ENCODE data around the gene ICAM4. TPM values are rescaled to one million over a fixed set of nuclear protein-coding genes. Genes with fewer than 3 reads are reported as not detected.

ICAM4 gene
- total RNA-seq, 1 donor from 2014 or later, result not detected

- H3K4me1 Mint-ChIP-seq, result no peaks in the 10 kb centered on the region
- H3K27ac ChIP-seq, result no peak overlapping the region
- H4K20me1 ChIP-seq (ENCODE audit: low read depth), result no peaks in the 10 kb centered on the region
- no peaks in the 10 kb centered on the region for H3K9me3 ChIP-seq (ENCODE audit: low read depth)
- no peak overlapping the region for H3K9ac ChIP-seq
- H3K27me3 ChIP-seq, result no peaks in the 10 kb centered on the region
- no peak overlapping the region for H2AFZ ChIP-seq (replicated peaks)
- H3K36me3 Mint-ChIP-seq, result no peaks in the 10 kb centered on the region
- TF ChIP-seq, protein P1, sequence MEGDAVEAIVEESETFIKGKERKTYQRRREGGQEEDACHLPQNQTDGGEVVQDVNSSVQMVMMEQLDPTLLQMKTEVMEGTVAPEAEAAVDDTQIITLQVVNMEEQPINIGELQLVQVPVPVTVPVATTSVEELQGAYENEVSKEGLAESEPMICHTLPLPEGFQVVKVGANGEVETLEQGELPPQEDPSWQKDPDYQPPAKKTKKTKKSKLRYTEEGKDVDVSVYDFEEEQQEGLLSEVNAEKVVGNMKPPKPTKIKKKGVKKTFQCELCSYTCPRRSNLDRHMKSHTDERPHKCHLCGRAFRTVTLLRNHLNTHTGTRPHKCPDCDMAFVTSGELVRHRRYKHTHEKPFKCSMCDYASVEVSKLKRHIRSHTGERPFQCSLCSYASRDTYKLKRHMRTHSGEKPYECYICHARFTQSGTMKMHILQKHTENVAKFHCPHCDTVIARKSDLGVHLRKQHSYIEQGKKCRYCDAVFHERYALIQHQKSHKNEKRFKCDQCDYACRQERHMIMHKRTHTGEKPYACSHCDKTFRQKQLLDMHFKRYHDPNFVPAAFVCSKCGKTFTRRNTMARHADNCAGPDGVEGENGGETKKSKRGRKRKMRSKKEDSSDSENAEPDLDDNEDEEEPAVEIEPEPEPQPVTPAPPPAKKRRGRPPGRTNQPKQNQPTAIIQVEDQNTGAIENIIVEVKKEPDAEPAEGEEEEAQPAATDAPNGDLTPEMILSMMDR (IDR thresholded peaks at IDR 0.05), result no peak
- no peak for TF ChIP-seq EZH2 (IDR thresholded peaks at IDR 0.05)
- no peak for TF ChIP-seq EZH2phosphoT487 (IDR thresholded peaks at IDR 0.05)
- no peak overlapping the region for H3K4me3 ChIP-seq
- no peak for DNase-seq (ENCODE audit: low spot score)
- H3K27ac Mint-ChIP-seq, result no peak overlapping the region
- H3K9me3 Mint-ChIP-seq, result no peaks in the 10 kb centered on the region
- peaks cover 3% of the 10 kb centered on the region for H3K27me3 Mint-ChIP-seq (ENCODE audit: insufficient read depth, low read depth)
- H3K36me3 ChIP-seq, result no peaks in the 10 kb centered on the region
- H3K4me2 ChIP-seq, result no peak overlapping the region
- H3K4me3 Mint-ChIP-seq, result no peak overlapping the region
- no peaks in the 10 kb centered on the region for H3K79me2 ChIP-seq (ENCODE audit: low read depth)
- H3F3A ChIP-seq (ENCODE audit: low read depth), result peaks cover 5% of the 10 kb centered on the region
- no peaks in the 10 kb centered on the region for H3K4me1 ChIP-seq
Measured at GRCh38 chr19:10262771-10263170, 24.0 kb upstream of the ICAM4 start.

- Histone ChIP-seq H3K4me1 (no peaks in the 10 kb centered on the region), H3K27me3 (peaks cover 37% of the 10 kb centered on the region), H3K4me2 (no peak overlapping the region), H3K79me2 (ENCODE audit: low read depth) (no peaks in the 10 kb centered on the region), H2AFZ (replicated peaks) (no peak overlapping the region), H4K20me1 (ENCODE audit: low read depth) (no peaks in the 10 kb centered on the region), H3K9ac (no peak overlapping the region), H3K4me3 (no peak overlapping the region), H3K27ac (no peak overlapping the region), H3K36me3 (no peaks in the 10 kb centered on the region), H3K9me3 (ENCODE audit: low read depth) (no peaks in the 10 kb centered on the region), H3F3A (ENCODE audit: low read depth) (peaks cover 18% of the 10 kb centered on the region)
- H3K27me3 Mint-ChIP-seq (ENCODE audit: insufficient read depth, low read depth), result peaks cover 18% of the 10 kb centered on the region
- H3K4me3 Mint-ChIP-seq, result peak overlapping the region; percentile 43
- H3K4me1 Mint-ChIP-seq, result no peaks in the 10 kb centered on the region
- H3K36me3 Mint-ChIP-seq, result no peaks in the 10 kb centered on the region
- no peaks in the 10 kb centered on the region for H3K9me3 Mint-ChIP-seq
- no peak overlapping the region for H3K27ac Mint-ChIP-seq
- no peak for DNase-seq (ENCODE audit: low spot score)
- no peak for TF ChIP-seq EZH2 (IDR thresholded peaks at IDR 0.05)
- no peak for TF ChIP-seq EZH2phosphoT487 (IDR thresholded peaks at IDR 0.05)
- TF ChIP-seq, protein P1 (IDR thresholded peaks at IDR 0.05), result no peak
Measured at GRCh38 chr19:10266706-10267105, 20.0 kb upstream of the ICAM4 start.

- no peak for DNase-seq (ENCODE audit: low spot score)
- Histone ChIP-seq H4K20me1 (ENCODE audit: low read depth) (no peaks in the 10 kb centered on the region), H3K4me3 (no peak overlapping the region), H3F3A (ENCODE audit: low read depth) (peaks cover 18% of the 10 kb centered on the region), H3K27ac (no peak overlapping the region), H3K36me3 (no peaks in the 10 kb centered on the region), H3K27me3 (peaks cover 50% of the 10 kb centered on the region), H2AFZ (replicated peaks) (no peak overlapping the region), H3K9me3 (ENCODE audit: low read depth) (no peaks in the 10 kb centered on the region), H3K4me1 (no peaks in the 10 kb centered on the region), H3K79me2 (ENCODE audit: low read depth) (no peaks in the 10 kb centered on the region), H3K9ac (no peak overlapping the region), H3K4me2 (no peak overlapping the region)
- H3K4me1 Mint-ChIP-seq, result no peaks in the 10 kb centered on the region
- H3K4me3 Mint-ChIP-seq, result no peak overlapping the region
- no peak for TF ChIP-seq EZH2phosphoT487 (IDR thresholded peaks at IDR 0.05)
- TF ChIP-seq, protein P1 (IDR thresholded peaks at IDR 0.05), result no peak
- no peak for TF ChIP-seq EZH2 (IDR thresholded peaks at IDR 0.05)
- H3K27me3 Mint-ChIP-seq (ENCODE audit: insufficient read depth, low read depth), result peaks cover 24% of the 10 kb centered on the region
- no peaks in the 10 kb centered on the region for H3K36me3 Mint-ChIP-seq
- H3K27ac Mint-ChIP-seq, result no peak overlapping the region
- no peaks in the 10 kb centered on the region for H3K9me3 Mint-ChIP-seq
Measured at GRCh38 chr19:10268071-10268470, 18.7 kb upstream of the ICAM4 start.

All from neural progenitor cell (in vitro differentiated cells).